H9 (cell line): Measurements from ENCODE around the gene GCN1. TPM values are rescaled to one million over a fixed set of nuclear protein-coding genes. Genes with fewer than 3 reads are reported as not detected.

Experiments used
- DNase-seq: peaks from one replicate; pipeline ENCODE4 v3.0.0-alpha.2; 2017
- H2AFZ ChIP-seq: one replicate; pipeline ENCODE4 v1.6.1; 2013; ENCODE audit warnings: mild to moderate bottlenecking, low read length, control low read depth, moderate library complexity
- H2AK5ac ChIP-seq: 2 replicates; pipeline ENCODE4 v1.6.1; 2013; ENCODE audit warnings: low read length, control low read depth, mixed read lengths; ENCODE audit not compliant: insufficient read length
- H2BK120ac ChIP-seq: one replicate; pipeline ENCODE4 v1.6.1; 2013; ENCODE audit warnings: low read depth, mild to moderate bottlenecking, low read length, control low read depth, inconsistent platforms; ENCODE audit not compliant: poor library complexity, severe bottlenecking
- H2BK12ac ChIP-seq: 2 replicates; pipeline ENCODE4 v1.6.1; 2013; ENCODE audit warnings: low read length, control low read depth, mixed read lengths, low read depth; ENCODE audit not compliant: insufficient read length
- H2BK15ac ChIP-seq: 2 replicates; pipeline ENCODE4 v1.6.1; 2013; ENCODE audit warnings: low read depth, low read length, control low read depth
- H2BK20ac ChIP-seq: one replicate; pipeline ENCODE4 v1.6.1; 2013; ENCODE audit warnings: low read depth, mild to moderate bottlenecking, low read length, control low read depth, inconsistent platforms; ENCODE audit not compliant: poor library complexity, severe bottlenecking
- H2BK5ac ChIP-seq: 2 replicates; pipeline ENCODE4 v1.6.1; 2013; ENCODE audit warnings: low read length, control low read depth, mixed read lengths; ENCODE audit not compliant: insufficient read length
- H3K14ac ChIP-seq: 2 replicates; pipeline ENCODE4 v1.6.1; 2013; ENCODE audit warnings: low read length, control low read depth; ENCODE audit not compliant: insufficient read depth
- H3K18ac ChIP-seq: 2 replicates; pipeline ENCODE4 v1.6.1; 2013; ENCODE audit warnings: low read depth, mild to moderate bottlenecking, mixed read lengths, low read length, control low read depth; ENCODE audit not compliant: insufficient read length
- H3K23ac ChIP-seq: 2 replicates; pipeline ENCODE4 v1.6.1; 2013; ENCODE audit warnings: low read length, control low read depth, mixed read lengths, low read depth; ENCODE audit not compliant: insufficient read length
- H3K23me2 ChIP-seq: 2 replicates; pipeline ENCODE4 v1.6.1; 2013; ENCODE audit warnings: low read depth, mild to moderate bottlenecking, mixed read lengths, low read length, control low read depth; ENCODE audit not compliant: insufficient read length, poor library complexity, severe bottlenecking
- H3K27ac ChIP-seq: 2 replicates; pipeline ENCODE4 v1.5.1; 2013; ENCODE audit warnings: low read length, control low read depth, mixed read lengths, low read depth; ENCODE audit not compliant: insufficient read length
- H3K27me3 ChIP-seq: 2 replicates; pipeline ENCODE4 v1.6.1; 2013; ENCODE audit warnings: low read length, control low read depth, inconsistent platforms; ENCODE audit not compliant: insufficient read depth
- H3K4ac ChIP-seq: 2 replicates; pipeline ENCODE4 v1.6.1; 2013; ENCODE audit warnings: low read depth, mild to moderate bottlenecking, control low read depth, inconsistent platforms, low read length, moderate library complexity
- H3K4me1 ChIP-seq: 2 replicates; pipeline ENCODE4 v1.6.1; 2013; ENCODE audit warnings: low read length, control low read depth, inconsistent platforms; ENCODE audit not compliant: insufficient read depth
- H3K4me2 ChIP-seq: 2 replicates; pipeline ENCODE4 v1.6.1; 2013; ENCODE audit warnings: low read length, control low read depth, mixed read lengths; ENCODE audit not compliant: insufficient read length, insufficient read depth
- H3K56ac ChIP-seq: 2 replicates; pipeline ENCODE4 v1.6.1; 2013; ENCODE audit warnings: low read depth, mild to moderate bottlenecking, mixed read lengths, low read length, control low read depth; ENCODE audit not compliant: insufficient read length
- H3K79me1 ChIP-seq: 2 replicates; pipeline ENCODE4 v1.6.1; 2013; ENCODE audit warnings: low read depth, mild to moderate bottlenecking, moderate library complexity, low read length, control low read depth, inconsistent platforms; ENCODE audit not compliant: insufficient read depth, poor library complexity, severe bottlenecking
- H3K79me2 ChIP-seq: 2 replicates; pipeline ENCODE4 v1.6.1; 2013; ENCODE audit warnings: low read length, control low read depth, inconsistent platforms; ENCODE audit not compliant: insufficient read depth
- H3K9ac ChIP-seq: 2 replicates; pipeline ENCODE4 v1.6.1; 2013; ENCODE audit warnings: low read length, control low read depth, mixed read lengths; ENCODE audit not compliant: insufficient read length; ENCODE audit errors: extremely low read depth
- H3K9me3 ChIP-seq: one replicate; pipeline ENCODE4 v1.6.1; 2013; ENCODE audit warnings: low read depth, low read length, inconsistent platforms; ENCODE audit not compliant: control insufficient read depth
- H3T11ph ChIP-seq: one replicate; pipeline ENCODE4 v1.6.1; 2013; ENCODE audit warnings: mild to moderate bottlenecking, low read length, control low read depth, inconsistent platforms
- H4K20me1 ChIP-seq: one replicate; pipeline ENCODE4 v1.6.1; 2013; ENCODE audit not compliant: control insufficient read depth, insufficient read length, insufficient read depth
- H4K5ac ChIP-seq: 2 replicates; pipeline ENCODE4 v1.6.1; 2013; ENCODE audit warnings: low read depth, mild to moderate bottlenecking, mixed read lengths, low read length, control low read depth; ENCODE audit not compliant: insufficient read length
- H4K8ac ChIP-seq: replicated peaks from 2 replicates; pipeline ENCODE4 v1.6.1; 2013; ENCODE audit warnings: low read length, control low read depth, mixed read lengths, low read depth; ENCODE audit not compliant: insufficient read length
- H4K91ac ChIP-seq: 2 replicates; pipeline ENCODE4 v1.6.1; 2013; ENCODE audit warnings: low read depth, mild to moderate bottlenecking, moderate library complexity, mixed read lengths, low read length, control low read depth; ENCODE audit not compliant: insufficient read length
- H3K27ac Mint-ChIP-seq, 3 experiments: 2 replicates in 2 of 3; 3 replicates in 1 of 3; pipeline ENCODE4 v1.8.0; 2020 to 2021; ENCODE audit warnings: mixed read lengths in 3 of 3, mild to moderate bottlenecking in 1 of 3, moderate library complexity in 1 of 3
- H3K27me3 Mint-ChIP-seq: 2 replicates; pipeline ENCODE4 v1.8.0; 2021; ENCODE audit warnings: low read depth, mild to moderate bottlenecking, moderate library complexity, mixed read lengths
- H3K36me3 Mint-ChIP-seq, 3 experiments: 2 replicates in 2 of 3; 3 replicates in 1 of 3; pipeline ENCODE4 v1.8.0; 2020 to 2021; ENCODE audit warnings: low read depth in 3 of 3, mixed read lengths in 3 of 3; ENCODE audit not compliant: insufficient read depth in 1 of 3
- H3K4me1 Mint-ChIP-seq, 2 experiments: 2 replicates each; pipeline ENCODE4 v1.8.0; 2020; ENCODE audit warnings: mixed read lengths in 2 of 2
- H3K4me3 Mint-ChIP-seq, 2 experiments: 2 replicates in 1 of 2; 3 replicates in 1 of 2; pipeline ENCODE4 v1.8.0; 2020 to 2021; ENCODE audit warnings: mild to moderate bottlenecking in 2 of 2, mixed read lengths in 2 of 2, moderate library complexity in 1 of 2
- H3K9me3 Mint-ChIP-seq, 2 experiments: 2 replicates in 1 of 2; 3 replicates in 1 of 2; pipeline ENCODE4 v1.8.0; 2020; ENCODE audit warnings: mild to moderate bottlenecking in 2 of 2, mixed read lengths in 2 of 2, moderate library complexity in 1 of 2
- WGBS: extraction: QIAGEN DNeasy Blood & Tissue Kit; methylation state at CpG from one replicate; pipeline ENCODE4 v1.1.7; 2013; ENCODE audit warnings: missing lambda C conversion rate, low lambda C conversion rate, mixed read lengths; ENCODE audit not compliant: insufficient read length; ENCODE audit errors: extremely low coverage; 5-methylcytosine and 5-hydroxymethylcytosine counted together
- total RNA-seq: library from RNA; stranded (reverse); gene quantifications from 2 replicates; pipeline ENCODE4 v1.2.1, GENCODE V29; 2021
- TF ChIP-seq, protein P1 (sequence below): fragments of 200-600 bp; sonication (generic); conservative IDR thresholded peaks from 3 replicates; pipeline ENCODE4 v1.8.0; 2021; ENCODE audit warnings: antibody characterized with exemption, mild to moderate bottlenecking

GCN1 gene
- total RNA-seq, 1 experiment from 2014 or later = 137 TPM

DNA sequence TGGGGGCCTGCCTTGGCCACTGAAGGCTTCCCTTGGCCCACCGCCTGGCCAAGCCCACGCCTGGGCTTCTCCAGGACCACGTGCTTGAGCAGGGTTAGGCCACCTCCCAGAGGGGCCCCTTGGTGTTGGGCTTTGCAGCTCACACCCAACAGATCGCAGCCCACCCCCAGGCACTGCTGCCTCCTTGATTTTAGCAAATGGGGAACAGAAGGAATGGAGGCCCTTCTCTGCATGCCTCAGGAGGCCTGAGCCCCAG is 101.3 kb downstream of the GCN1 start:
- no peak overlapping the region for H2AK5ac ChIP-seq
- no peak overlapping the region for H3K23ac ChIP-seq
- Mint-ChIP-seq H3K27ac (peak overlapping the region in 2 of 3 experiments; percentile 95 to 96; a peak in 3 of 7 replicates), H3K36me3 (peaks cover 14 to 34% (median 34%) of the 10 kb centered on the region in 3 experiments; a peak in 6 of 7 replicates), H3K9me3 (no peaks in the 10 kb centered on the region), H3K4me3 (no peak overlapping the region), H3K27me3 (no peaks in the 10 kb centered on the region; the same call in 1 of the 2 replicates), H3K4me1 (peaks cover 39 to 58% of the 10 kb centered on the region in 2 experiments)
- H4K8ac ChIP-seq = no peak overlapping the region
- no peak overlapping the region for H3K56ac ChIP-seq
- H3K14ac ChIP-seq = peak overlapping the region; percentile 44; the same call in 1 of the 2 replicates
- H2BK5ac ChIP-seq = no peak overlapping the region
- peak overlapping the region; percentile 28 for H3K18ac ChIP-seq
- H3K79me1 ChIP-seq = no peaks in the 10 kb centered on the region
- peaks cover 5% of the 10 kb centered on the region; the same call in 1 of the 2 replicates for H3K4me1 ChIP-seq
- no peak for DNase-seq
- no peaks in the 10 kb centered on the region for H3K23me2 ChIP-seq
- TF ChIP-seq, protein P1, sequence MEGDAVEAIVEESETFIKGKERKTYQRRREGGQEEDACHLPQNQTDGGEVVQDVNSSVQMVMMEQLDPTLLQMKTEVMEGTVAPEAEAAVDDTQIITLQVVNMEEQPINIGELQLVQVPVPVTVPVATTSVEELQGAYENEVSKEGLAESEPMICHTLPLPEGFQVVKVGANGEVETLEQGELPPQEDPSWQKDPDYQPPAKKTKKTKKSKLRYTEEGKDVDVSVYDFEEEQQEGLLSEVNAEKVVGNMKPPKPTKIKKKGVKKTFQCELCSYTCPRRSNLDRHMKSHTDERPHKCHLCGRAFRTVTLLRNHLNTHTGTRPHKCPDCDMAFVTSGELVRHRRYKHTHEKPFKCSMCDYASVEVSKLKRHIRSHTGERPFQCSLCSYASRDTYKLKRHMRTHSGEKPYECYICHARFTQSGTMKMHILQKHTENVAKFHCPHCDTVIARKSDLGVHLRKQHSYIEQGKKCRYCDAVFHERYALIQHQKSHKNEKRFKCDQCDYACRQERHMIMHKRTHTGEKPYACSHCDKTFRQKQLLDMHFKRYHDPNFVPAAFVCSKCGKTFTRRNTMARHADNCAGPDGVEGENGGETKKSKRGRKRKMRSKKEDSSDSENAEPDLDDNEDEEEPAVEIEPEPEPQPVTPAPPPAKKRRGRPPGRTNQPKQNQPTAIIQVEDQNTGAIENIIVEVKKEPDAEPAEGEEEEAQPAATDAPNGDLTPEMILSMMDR = no peak
- no peaks in the 10 kb centered on the region for H3K79me2 ChIP-seq
- no peak overlapping the region; the same call in 1 of the 2 replicates for H2BK15ac ChIP-seq
- no peaks in the 10 kb centered on the region for H3K27me3 ChIP-seq
- no peak overlapping the region for H3K4ac ChIP-seq
- H2BK20ac ChIP-seq = no peak overlapping the region
- H3K4me2 ChIP-seq = no peak overlapping the region
- H3K27ac ChIP-seq = no peak overlapping the region
- H3K9ac ChIP-seq = no peak overlapping the region
- no peaks in the 10 kb centered on the region for H4K20me1 ChIP-seq
- no CpG with 5 or more reads among the region's 4 CpGs for WGBS
- no peak overlapping the region for H2BK12ac ChIP-seq
- H2BK120ac ChIP-seq = no peak overlapping the region
- H2AFZ ChIP-seq = no peak overlapping the region
- no peaks in the 10 kb centered on the region for H3K9me3 ChIP-seq
- H3T11ph ChIP-seq = no peak overlapping the region
- H4K5ac ChIP-seq = no peak overlapping the region
- H4K91ac ChIP-seq = no peak overlapping the region
